Lower leg skin (tissue), 3 donors: ENCODE data around the gene RNF169.

Experiments used
- POLR2A ChIP-seq, 2 donors: fragments of 450-650 bp; IDR thresholded peaks; one replicate each; pipeline ENCODE4 v1.6.1; 2016 to 2017; ENCODE audit warnings: antibody characterized with exemption in 2 of 2, mild to moderate bottlenecking in 1 of 2, moderate library complexity in 1 of 2
- TF ChIP-seq, protein P1 (sequence below), 3 donors: fragments of 450-650 bp; IDR thresholded peaks; one replicate each; pipeline ENCODE4 v1.5.1; 2016; ENCODE audit warnings: antibody characterized with exemption in 3 of 3, mild to moderate bottlenecking in 3 of 3, moderate library complexity in 2 of 3

DNA sequence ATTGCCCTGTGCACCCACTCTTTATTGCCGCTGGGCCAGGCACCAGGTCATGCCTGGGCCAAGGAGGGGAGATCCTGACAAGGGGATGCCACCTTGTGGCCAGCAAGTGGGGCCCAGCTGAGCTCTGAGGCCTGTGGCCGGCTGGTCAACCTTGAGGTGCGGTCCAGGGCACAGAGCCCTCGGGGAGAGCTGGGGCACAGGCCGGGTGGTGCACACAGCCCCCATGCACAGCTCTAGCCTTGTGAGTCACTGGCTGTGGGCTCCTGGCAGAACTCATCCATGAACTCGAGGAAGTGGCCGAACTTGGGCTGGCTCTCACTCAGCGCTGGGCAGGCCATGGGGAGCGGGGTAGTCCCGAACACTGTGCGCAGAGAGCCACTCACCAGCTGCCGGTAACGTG lies 94.3 kb downstream of the RNF169 start:
- TF ChIP-seq, protein P1, sequence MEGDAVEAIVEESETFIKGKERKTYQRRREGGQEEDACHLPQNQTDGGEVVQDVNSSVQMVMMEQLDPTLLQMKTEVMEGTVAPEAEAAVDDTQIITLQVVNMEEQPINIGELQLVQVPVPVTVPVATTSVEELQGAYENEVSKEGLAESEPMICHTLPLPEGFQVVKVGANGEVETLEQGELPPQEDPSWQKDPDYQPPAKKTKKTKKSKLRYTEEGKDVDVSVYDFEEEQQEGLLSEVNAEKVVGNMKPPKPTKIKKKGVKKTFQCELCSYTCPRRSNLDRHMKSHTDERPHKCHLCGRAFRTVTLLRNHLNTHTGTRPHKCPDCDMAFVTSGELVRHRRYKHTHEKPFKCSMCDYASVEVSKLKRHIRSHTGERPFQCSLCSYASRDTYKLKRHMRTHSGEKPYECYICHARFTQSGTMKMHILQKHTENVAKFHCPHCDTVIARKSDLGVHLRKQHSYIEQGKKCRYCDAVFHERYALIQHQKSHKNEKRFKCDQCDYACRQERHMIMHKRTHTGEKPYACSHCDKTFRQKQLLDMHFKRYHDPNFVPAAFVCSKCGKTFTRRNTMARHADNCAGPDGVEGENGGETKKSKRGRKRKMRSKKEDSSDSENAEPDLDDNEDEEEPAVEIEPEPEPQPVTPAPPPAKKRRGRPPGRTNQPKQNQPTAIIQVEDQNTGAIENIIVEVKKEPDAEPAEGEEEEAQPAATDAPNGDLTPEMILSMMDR (IDR thresholded peaks at IDR 0.05) = no peak
- TF ChIP-seq POLR2A (IDR thresholded peaks at IDR 0.05) = no peak
